Measurements from ENCODE around the gene SUFU. TPM values are rescaled to one million over a fixed set of nuclear protein-coding genes. Genes with fewer than 3 reads are reported as not detected.

The SUFU gene
- total and polyA plus RNA-seq, 2 experiments from 2014 or later = 2.8 to 5.6 TPM

GRCh38 chr10:102595897-102596296 lies 92.1 kb downstream of the SUFU start (continued):
- TF ChIP-seq EZH2phosphoT487 (IDR thresholded peaks at IDR 0.05; ENCODE audit: unreplicated experiment) = no peak

GRCh38 chr10:102596506-102596971 lies 92.8 kb downstream of the SUFU start:
- no peaks in the 10 kb centered on the region for H3K79me2 ChIP-seq (replicated peaks; ENCODE audit: insufficient read depth)
- peak overlapping the region; percentile 15; the same call in 1 of the 2 replicates for H2AFZ ChIP-seq
- H3K4me3 ChIP-seq = no peak overlapping the region
- no peaks in the 10 kb centered on the region for H4K20me1 ChIP-seq (replicated peaks; ENCODE audit: insufficient read depth)
- no peaks in the 10 kb centered on the region for H3K36me3 ChIP-seq (ENCODE audit: insufficient read depth)
- no peak overlapping the region for H3K27ac ChIP-seq (ENCODE audit: low read depth)
- H3K4me1 ChIP-seq (ENCODE audit: insufficient read depth) = peaks cover 8% of the 10 kb centered on the region; the same call in 1 of the 2 replicates
- H3K27ac Mint-ChIP-seq = 0 out of 2 replicates have a peak overlapping the region, but pooled peaks have one; percentile 74
- peaks cover 3% of the 10 kb centered on the region for H3K27me3 Mint-ChIP-seq (ENCODE audit: insufficient read depth, low read depth, poor library complexity)
- no peaks in the 10 kb centered on the region for H3K36me3 Mint-ChIP-seq (ENCODE audit: low read depth)
- peaks cover 18% of the 10 kb centered on the region for H3K4me1 Mint-ChIP-seq
- no peak overlapping the region for H3K4me3 Mint-ChIP-seq
- peak; percentile 88 for DNase-seq (ENCODE audit: low spot score)
- no peak overlapping the region for H3K4me2 ChIP-seq
- H3F3A ChIP-seq (replicated peaks; ENCODE audit: low read depth) = peaks cover 2% of the 10 kb centered on the region; the same call in 1 of the 2 replicates
- ATAC-seq = peak; percentile 92
- no peaks in the 10 kb centered on the region for H3K9me2 ChIP-seq (ENCODE audit: insufficient read depth)
- H3K27me3 ChIP-seq (ENCODE audit: insufficient read depth) = no peaks in the 10 kb centered on the region
- TF ChIP-seq ZNF462 (CRISPR knock-in tag; IDR thresholded peaks at IDR 0.05) = peak; percentile 45; the same call in 1 of the 2 replicates
- TF ChIP-seq JUNB (IDR thresholded peaks at IDR 0.05; ENCODE audit: unreplicated experiment) = no peak
- peak; percentile 89 to 92 for TF ChIP-seq CTCF (conservative IDR thresholded peaks at IDR 0.05; ENCODE audit: low read depth in 2 of 2)
- TF ChIP-seq ETS1 (IDR thresholded peaks at IDR 0.05) = no peak
- TF ChIP-seq EZH2phosphoT487 (IDR thresholded peaks at IDR 0.05; ENCODE audit: unreplicated experiment) = no peak
- no peak for TF ChIP-seq STAT1 (IDR thresholded peaks at IDR 0.05; ENCODE audit: unreplicated experiment)
- no peaks in the 10 kb centered on the region for H3K9me3 Mint-ChIP-seq
